ENCODE results near the gene SPATA33. TPM values are rescaled to one million over a fixed set of nuclear protein-coding genes. Genes with fewer than 3 reads are reported as not detected.

Gene SPATA33
- total RNA-seq, result 41.7 and 42.6 TPM in 2 replicates
- long read RNA-seq, partial matches to known transcripts, result 0 of 2 reads
- long read RNA-seq, other reads (novel, unspliced or antisense), result 2 of 2 reads

GRCh38 chr16:89657442-89658220, at the start of gene SPATA33, which contains the start of gene CHMP1A:
TSS of gene SPATA33 (plus strand) at chr16:89657836. CDS start at chr16:89657912, 76 bp downstream.
TSS of gene CHMP1A (minus strand) at chr16:89657708. CDS start at chr16:89657588, 120 bp downstream.
- H3K27ac Mint-ChIP-seq (ENCODE audit: unreplicated experiment), result peak within 1 kb of the TSS; percentile 94
- no peaks in the 10 kb centered on the region for H3K27me3 Mint-ChIP-seq (ENCODE audit: low read depth)
- no peaks in the 10 kb centered on the region for H3K9me3 Mint-ChIP-seq
- H3K36me3 Mint-ChIP-seq (ENCODE audit: low read depth), result peaks cover 26% of the 10 kb centered on the region
- TF ChIP-seq, protein P1, sequence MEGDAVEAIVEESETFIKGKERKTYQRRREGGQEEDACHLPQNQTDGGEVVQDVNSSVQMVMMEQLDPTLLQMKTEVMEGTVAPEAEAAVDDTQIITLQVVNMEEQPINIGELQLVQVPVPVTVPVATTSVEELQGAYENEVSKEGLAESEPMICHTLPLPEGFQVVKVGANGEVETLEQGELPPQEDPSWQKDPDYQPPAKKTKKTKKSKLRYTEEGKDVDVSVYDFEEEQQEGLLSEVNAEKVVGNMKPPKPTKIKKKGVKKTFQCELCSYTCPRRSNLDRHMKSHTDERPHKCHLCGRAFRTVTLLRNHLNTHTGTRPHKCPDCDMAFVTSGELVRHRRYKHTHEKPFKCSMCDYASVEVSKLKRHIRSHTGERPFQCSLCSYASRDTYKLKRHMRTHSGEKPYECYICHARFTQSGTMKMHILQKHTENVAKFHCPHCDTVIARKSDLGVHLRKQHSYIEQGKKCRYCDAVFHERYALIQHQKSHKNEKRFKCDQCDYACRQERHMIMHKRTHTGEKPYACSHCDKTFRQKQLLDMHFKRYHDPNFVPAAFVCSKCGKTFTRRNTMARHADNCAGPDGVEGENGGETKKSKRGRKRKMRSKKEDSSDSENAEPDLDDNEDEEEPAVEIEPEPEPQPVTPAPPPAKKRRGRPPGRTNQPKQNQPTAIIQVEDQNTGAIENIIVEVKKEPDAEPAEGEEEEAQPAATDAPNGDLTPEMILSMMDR (conservative IDR thresholded peaks at IDR 0.05), result no peak
- peak within 1 kb of the TSS; percentile 89 for H3K4me3 Mint-ChIP-seq
- peaks cover 19% of the 10 kb centered on the region for H3K4me1 Mint-ChIP-seq
- peak; percentile 92 for DNase-seq (ENCODE audit: low read depth, low spot score)

- no peaks in the 10 kb centered on the region for H3K27me3 Mint-ChIP-seq (ENCODE audit: low read depth)
- H3K36me3 Mint-ChIP-seq (ENCODE audit: low read depth), result no peaks in the 10 kb centered on the region
- no peaks in the 10 kb centered on the region for H3K9me3 Mint-ChIP-seq
- H3K4me1 Mint-ChIP-seq, result peaks cover 15% of the 10 kb centered on the region
- peak overlapping the region; percentile 78 for H3K27ac Mint-ChIP-seq (ENCODE audit: unreplicated experiment)
- DNase-seq (ENCODE audit: low read depth, low spot score), result no peak
- TF ChIP-seq, protein P1 (conservative IDR thresholded peaks at IDR 0.05), result no peak
- H3K4me3 Mint-ChIP-seq, result no peak overlapping the region
Observed at GRCh38 chr16:89607937-89608740, 49.5 kb upstream of the SPATA33 start.

DNA sequence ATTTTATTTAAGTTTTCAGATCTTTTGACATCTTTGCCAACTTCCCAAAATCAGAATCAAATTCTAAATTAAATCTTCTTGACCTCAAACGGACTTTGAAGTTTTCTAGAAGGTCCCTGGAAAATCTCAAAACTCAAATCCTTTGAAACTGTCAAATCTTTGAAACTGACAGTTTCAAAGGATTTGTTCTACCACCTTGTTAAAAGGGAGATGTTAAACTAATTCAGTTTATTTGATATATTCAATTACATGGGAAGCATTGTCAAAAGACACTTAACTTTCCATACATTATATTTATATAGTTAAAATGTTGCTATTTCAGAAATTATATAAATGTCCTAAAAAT, 47.6 kb upstream of the SPATA33 start:
- Mint-ChIP-seq H3K9me3 (no peaks in the 10 kb centered on the region), H3K27me3 (ENCODE audit: low read depth) (no peaks in the 10 kb centered on the region), H3K4me1 (peaks cover 16% of the 10 kb centered on the region), H3K27ac (ENCODE audit: unreplicated experiment) (no peak overlapping the region), H3K4me3 (no peak overlapping the region), H3K36me3 (ENCODE audit: low read depth) (no peaks in the 10 kb centered on the region)
- DNase-seq (ENCODE audit: low read depth, low spot score), result no peak
- TF ChIP-seq, protein P1 (conservative IDR thresholded peaks at IDR 0.05), result no peak

GRCh38 chr16:89612415-89613166, 45.0 kb upstream of the SPATA33 start:
- TF ChIP-seq, protein P1 (conservative IDR thresholded peaks at IDR 0.05), result no peak
- Mint-ChIP-seq H3K9me3 (no peaks in the 10 kb centered on the region), H3K27me3 (ENCODE audit: low read depth) (no peaks in the 10 kb centered on the region), H3K36me3 (ENCODE audit: low read depth) (no peaks in the 10 kb centered on the region), H3K4me3 (no peak overlapping the region), H3K4me1 (peaks cover 16% of the 10 kb centered on the region), H3K27ac (ENCODE audit: unreplicated experiment) (peak overlapping the region; percentile 85)
- no peak for DNase-seq (ENCODE audit: low read depth, low spot score)
